Esophagus muscularis mucosa (tissue), 4 donors: ENCODE results near the gene NRXN2.

Source experiments
- CTCF ChIP-seq, 3 experiments: fragments of 200-600 bp in 2 of 3; fragments of 450-650 bp in 1 of 3; sonication (generic) in 2 of 3; IDR thresholded peaks; one replicate each; pipeline ENCODE4 v1.5.1; 2017 to 2019; ENCODE audit warnings: antibody characterized with exemption in 3 of 3, mild to moderate bottlenecking in 2 of 3, moderate library complexity in 1 of 3
- EP300 ChIP-seq: sonication (generic); formaldehyde crosslinking; IDR thresholded peaks from one replicate; pipeline ENCODE4 v1.6.1; 2017; ENCODE audit warnings: antibody characterized with exemption
- POLR2A ChIP-seq: fragments of 450-650 bp; IDR thresholded peaks from one replicate; pipeline ENCODE4 v1.6.1; 2017; ENCODE audit warnings: antibody characterized with exemption, moderate library complexity, mild to moderate bottlenecking, low read depth
- POLR2AphosphoS5 ChIP-seq, 2 donors: sonication (generic); formaldehyde crosslinking; IDR thresholded peaks; one replicate each; pipeline ENCODE4 v1.6.1; 2017; ENCODE audit warnings: antibody characterized with exemption in 2 of 2

- TF ChIP-seq POLR2A (no peak), CTCF (IDR thresholded peaks at IDR 0.05) (no peak), POLR2AphosphoS5 (IDR thresholded peaks at IDR 0.05) (no peak), EP300 (no peak)
Observed at GRCh38 chr11:64556721-64557250, 166.2 kb downstream of the NRXN2 start.
